Superior temporal gyrus (tissue), 1 donor: ENCODE measurements around the gene MS4A7.
A peak's percentile ranks its signal among the peaks of the same experiment; 100 is the strongest.
"Not testable (repeated sequence)": the region's sequence is repeated elsewhere in the genome, so short reads cannot be mapped to it uniquely, and the experiment has no call there.

Experiments used
- DNase-seq: peaks from one replicate; pipeline ENCODE4 v3.0.0-alpha.2; 2016; ENCODE audit errors: extremely low spot score

Gene MS4A7, protein sequence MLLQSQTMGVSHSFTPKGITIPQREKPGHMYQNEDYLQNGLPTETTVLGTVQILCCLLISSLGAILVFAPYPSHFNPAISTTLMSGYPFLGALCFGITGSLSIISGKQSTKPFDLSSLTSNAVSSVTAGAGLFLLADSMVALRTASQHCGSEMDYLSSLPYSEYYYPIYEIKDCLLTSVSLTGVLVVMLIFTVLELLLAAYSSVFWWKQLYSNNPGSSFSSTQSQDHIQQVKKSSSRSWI

DNA sequence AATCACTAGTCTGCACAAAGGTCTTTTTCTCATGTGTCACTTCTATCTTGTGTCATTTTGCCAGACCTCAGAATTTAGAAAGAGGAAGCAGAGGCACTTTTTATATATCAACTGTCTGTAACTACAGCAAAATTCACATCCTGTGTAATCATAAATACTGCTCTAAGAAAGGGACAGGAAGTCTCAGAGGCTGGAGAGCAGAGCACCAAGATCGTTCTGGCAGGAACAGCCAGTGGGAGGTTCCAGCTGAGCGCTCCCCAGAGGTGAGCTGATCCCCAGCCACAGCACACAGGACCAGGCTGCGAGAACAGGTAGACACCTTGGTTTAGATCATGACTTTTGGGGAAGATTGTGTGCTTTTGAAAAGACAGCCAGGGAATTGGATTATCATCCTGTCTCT lies at the start of gene MS4A7:
Gene MS4A7, plus strand, starts transcription at position 179 of the 400 bp plus-strand sequence. CDS start 4,610 bp downstream, outside the sequence.
- DNase-seq: no peak

DNA sequence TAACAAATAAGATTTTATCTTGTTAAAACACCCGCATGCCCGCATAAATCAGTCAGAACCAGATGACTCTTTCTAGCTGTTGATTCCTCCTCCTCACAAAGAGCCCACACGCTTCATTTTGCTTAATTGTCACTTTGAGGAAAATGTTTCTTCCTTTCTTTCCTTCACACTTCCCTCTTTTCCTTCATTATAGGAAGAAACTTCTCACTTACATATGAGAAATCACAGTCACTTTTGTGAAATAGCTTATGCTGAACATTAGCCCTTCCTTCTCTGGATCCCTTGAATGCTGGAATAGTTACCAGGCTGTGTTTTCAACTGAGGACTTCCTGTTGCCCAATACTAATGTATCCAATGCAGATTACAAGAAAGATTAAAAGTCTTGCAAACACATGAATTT lies 45.5 kb upstream of the MS4A7 start:
- DNase-seq: no peak

DNA sequence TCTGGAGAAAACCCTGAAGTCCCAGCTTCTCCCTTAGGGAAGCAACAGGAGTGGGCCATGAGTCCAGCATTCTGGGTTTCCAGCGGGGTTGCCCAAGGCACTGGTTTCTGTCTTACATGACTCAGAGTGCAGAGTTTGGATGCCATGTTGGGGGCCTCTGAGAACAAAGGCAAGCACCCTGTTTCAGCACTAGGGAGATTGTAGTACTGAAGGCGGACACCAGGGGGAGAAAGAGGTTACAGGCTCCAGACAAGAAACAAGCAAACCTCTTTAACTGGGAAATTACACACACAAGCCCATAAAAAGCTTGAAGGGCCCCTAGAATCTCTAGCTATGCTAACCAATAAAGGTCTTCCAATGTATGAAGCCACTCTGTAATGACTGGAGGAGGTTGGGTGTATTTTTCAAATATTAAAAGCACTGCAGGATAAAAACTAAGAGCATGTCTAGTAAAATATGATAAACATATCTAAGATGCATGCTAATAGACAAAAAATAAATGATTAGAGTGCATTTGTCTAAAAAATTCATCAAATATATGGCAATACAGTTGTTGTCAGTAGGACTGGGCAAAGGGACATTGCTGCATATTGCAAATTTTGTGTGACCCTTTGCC lies 44.2 kb upstream of the MS4A7 start:
- peak; percentile 50 for DNase-seq

DNA sequence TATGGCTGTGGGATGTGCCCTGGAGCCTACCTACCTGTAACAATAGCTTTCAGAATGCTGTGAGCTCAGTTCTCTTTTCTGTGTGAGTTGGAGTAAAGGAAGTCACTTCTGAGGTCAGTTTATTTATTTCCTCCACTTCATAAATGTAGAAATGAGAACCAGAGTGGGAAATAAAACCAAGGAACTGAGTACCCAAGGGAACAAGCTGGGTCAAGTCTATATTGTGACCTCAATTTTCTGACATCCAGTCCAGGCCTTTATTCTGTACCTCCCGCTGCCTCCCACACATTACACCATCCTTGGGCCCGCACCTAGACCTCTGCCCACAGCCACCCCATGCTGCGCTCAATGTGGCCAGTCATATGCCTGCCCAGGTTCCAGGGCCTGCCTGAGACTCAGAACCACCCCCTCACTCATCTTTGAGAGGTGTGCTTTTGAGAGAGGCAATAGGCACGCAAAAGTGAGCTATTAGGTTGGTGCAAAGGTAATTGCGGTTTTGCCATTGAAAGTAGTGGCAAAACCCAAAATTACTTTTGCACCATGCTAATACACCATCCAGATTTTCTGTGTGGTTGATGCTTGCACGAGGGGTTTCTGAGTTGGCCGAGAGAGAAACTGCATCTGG lies 41.5 kb upstream of the MS4A7 start:
- DNase-seq: no peak

DNA sequence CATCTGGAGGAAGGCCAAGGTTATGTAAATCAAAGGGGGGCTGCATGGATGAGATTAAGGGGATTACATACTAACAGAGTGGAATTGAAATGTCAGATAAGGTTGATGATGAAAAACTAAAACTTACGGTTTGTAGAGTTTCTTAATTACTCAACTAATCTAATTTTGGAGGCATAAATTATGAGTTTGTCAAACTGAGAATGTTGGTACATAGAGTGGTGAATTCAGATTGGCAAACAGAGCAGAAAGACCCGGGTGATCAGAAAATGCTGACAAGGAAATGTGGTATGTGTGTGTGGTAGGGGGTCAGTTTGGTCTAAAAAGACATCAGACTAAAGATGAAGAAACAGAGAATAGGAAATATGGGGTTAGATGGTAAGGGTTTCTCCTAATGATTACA lies 40.3 kb upstream of the MS4A7 start:
- DNase-seq: no peak

DNA sequence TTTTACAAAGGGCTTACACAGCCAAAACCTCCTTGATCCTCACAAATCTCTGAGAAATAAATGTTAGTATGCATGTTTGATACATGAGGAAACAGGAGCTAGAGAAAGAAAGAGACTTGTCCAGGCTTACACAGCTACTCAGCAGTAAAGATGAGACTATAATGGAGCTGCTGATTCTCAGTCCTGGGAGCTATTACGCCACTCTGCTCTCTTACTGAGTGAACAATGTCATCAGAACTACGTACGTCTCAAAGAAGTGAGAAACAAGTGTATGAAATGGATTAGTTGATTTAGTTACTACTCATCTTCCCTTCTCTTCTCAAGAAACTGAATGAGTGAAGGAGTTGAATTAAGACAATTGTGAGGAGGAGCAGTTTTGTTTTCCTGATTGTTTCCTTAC lies 39.0 kb upstream of the MS4A7 start:
- DNase-seq: no peak

- no peak for DNase-seq
Measured at GRCh38 chr11:60343094-60343704, 35.1 kb upstream of the MS4A7 start.

DNA sequence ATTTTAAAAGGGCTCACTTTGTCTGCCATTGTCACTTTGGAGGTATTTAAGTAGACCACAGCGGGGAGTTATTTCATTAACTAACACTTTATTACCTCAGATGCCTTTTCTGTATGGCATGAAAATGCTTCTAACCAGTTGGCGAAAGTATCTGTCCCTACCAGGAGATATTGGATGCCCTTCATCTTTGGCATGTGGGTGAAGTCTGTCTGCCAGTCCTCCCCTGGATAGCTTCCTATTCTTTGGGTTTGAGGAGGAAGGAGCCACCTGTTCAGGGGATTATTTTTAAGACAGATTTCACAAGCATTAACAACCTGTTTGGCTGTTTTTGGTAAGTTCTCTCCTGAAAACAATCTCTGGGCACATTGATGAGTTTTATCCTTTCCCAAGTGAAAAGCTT lies 34.2 kb upstream of the MS4A7 start:
- DNase-seq: no peak

- DNase-seq: no peak
Measured at GRCh38 chr11:60345489-60345888, 32.8 kb upstream of the MS4A7 start.

- DNase-seq: no peak
Measured at GRCh38 chr11:60347084-60347797, 31.1 kb upstream of the MS4A7 start.

GRCh38 chr11:60348116-60348515 lies 30.2 kb upstream of the MS4A7 start:
- DNase-seq: no peak

DNA sequence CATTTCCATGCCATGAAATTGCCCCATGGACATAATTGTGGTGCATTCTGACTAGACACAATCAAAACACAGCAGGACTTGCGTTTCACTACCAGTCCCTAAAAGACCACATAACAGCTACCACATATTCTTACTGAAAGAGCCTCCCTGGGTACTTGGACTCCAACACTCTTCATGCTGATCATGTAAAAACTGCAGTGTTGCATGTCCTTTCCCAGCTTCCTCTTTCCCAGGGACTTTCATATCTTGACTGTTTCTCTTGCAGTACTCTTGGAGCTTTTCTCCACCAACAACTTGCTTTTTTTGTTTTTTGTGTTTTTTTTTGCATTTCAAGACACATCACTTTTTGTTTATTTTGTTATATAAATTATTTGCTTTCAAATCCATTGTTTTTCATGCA lies 28.3 kb upstream of the MS4A7 start:
- no peak for DNase-seq

GRCh38 chr11:60357771-60358170 lies 20.6 kb upstream of the MS4A7 start:
- no peak for DNase-seq

GRCh38 chr11:60360621-60361020 lies 17.7 kb upstream of the MS4A7 start:
- no peak for DNase-seq

DNA sequence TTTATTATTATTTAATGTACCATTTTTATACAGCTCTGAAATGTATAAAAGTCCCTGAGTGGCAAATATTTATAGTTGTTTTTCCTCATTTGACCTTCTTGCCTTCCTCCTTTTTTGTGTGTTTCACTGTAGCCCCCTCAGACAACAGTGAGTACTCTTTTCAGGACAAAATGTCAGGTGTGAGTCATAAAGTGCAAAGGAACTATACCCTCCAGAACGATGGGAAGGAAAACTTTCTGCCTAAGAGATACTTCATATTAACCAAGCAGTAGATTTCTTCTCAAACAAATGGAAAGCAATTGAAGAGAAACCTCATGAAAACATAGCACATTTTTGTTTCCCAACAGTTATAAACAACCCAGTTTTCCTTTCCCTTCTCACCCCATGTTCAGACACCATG lies 16.1 kb upstream of the MS4A7 start:
- DNase-seq: no peak

- peak; percentile 88 for DNase-seq
Measured at GRCh38 chr11:60363542-60364470, 14.5 kb upstream of the MS4A7 start.

DNA sequence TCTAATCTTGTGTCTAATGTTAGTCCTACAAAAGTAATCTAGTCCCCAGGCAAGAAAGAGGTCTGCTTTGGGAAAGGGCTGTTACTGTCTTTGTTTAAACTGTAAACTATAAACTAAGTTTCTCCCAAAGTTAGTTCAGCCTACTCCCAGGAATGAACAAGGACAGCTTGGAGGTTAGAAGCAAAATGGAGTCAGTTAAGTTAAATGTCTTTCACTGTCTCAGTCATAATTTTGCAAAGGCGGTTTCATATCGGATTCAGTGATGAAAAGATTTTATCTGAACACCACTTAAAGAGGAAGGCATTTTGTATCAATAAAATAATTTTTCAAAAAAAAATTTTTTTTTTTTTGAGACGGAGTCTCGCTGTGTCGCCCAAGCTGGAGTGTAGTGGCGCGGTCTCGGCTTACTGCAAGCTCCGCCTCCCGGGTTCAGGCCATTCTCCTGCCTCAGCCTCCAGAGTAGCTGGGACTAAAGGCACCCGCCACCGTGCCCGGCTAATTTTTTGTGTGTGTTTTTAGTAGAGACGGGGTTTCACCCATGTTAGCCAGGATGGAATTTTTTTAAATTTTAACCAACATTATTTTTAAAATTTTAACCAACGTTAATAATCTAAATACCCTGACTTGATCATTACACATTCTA lies 11.9 kb upstream of the MS4A7 start:
- not testable (repeated sequence) for DNase-seq

DNA sequence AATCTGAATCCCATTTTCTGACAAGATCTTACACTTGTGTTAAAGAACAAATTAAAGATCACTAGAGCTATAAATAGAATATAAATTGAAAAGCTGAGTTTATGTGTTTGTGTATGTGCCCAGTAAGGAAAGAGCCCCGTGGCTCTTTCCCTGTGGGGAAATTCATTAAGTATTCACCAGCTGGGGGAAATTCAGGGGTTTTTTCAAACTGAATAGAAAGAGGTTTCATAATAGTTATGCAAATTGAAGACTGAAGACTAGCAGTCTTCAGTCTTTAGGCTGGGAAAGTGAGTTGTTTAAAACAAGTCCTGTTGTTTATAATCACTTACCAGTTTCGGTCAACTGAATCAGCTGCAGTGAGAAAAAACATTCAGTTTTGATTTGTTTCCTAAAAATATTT lies 11.3 kb upstream of the MS4A7 start:
- DNase-seq: no peak

DNA sequence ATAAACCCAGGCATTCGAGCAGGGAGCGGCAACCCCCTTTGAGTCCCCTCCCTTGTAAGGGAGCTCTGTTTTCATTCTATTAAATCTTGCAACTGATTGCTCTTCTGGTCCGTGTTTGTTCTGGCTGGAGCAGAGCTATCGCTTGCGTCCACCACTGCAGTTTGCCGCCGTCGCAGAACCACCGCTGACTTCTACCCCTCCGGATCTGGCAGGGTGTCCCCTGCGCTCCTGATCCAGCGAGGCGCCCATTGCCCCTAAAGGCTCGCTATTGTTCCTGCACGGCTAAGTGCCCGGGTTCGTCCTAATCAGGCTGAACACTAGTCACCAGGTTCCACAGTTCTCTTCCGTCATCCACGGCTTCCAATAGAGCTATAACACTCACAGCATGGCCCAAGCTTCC lies 10.4 kb upstream of the MS4A7 start:
- DNase-seq: no peak

DNA sequence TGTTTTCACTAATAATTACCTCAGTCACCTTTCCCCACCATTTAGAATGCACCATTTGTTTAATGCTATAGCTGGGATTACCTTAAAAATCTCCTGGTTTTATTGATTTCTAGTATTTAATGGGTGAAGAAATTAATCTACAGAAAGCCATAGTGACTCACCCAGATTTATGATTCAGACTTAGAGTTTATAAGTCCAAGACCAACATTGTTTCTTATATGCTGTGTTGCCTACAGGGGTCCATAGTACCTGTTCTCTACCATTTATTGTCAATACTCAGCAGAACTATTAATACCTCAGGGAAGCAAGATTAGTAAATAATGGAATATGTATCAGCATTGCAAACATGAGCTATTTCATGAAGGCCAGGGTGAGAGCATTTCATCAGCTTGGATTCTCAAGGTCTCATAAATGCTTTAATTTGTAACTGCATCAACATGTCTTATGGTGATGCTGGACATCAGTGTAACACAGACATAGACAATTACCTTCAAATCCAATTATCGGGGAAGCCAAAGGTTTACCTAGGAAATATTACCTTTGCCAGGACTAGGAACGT lies 8.0 kb upstream of the MS4A7 start:
- DNase-seq: no peak
